HCT116 (cell line): ENCODE results near the gene CISTR. TPM values are rescaled to one million over a fixed set of nuclear protein-coding genes. Genes with fewer than 3 reads are reported as not detected.

Source experiments
- ATAC-seq: fragments of 200-7000 bp; cut with Tn5 transposase; 2 replicates; pipeline ENCODE4 v1.9.1; 2020; ENCODE audit warnings: mild to moderate bottlenecking, moderate library complexity
- BruUV-seq: library from RNA; stranded (reverse); fragments of 400-500 nt; replicated peaks from 2 replicates; lab custom pipeline; 2021; lab: Mats Ljungman, UMichigan
- CTCF ChIA-PET: fragments of 300-600 bp; sonication (Branson Sonifier 250); formaldehyde crosslinking; loops from one replicate; lab custom pipeline; 2021; ENCODE audit warnings: antibody characterized with exemption; lab: Charles Lee
- POLR2A ChIA-PET: fragments of 300-600, 350-600 bp; sonication (Branson Sonifier 250); formaldehyde crosslinking; loops from one replicate; lab custom pipeline; 2021; ENCODE audit warnings: antibody characterized with exemption; lab: Charles Lee
- RAD21 ChIA-PET, 2 experiments: fragments of 300-600 bp; sonication (Branson Sonifier 250); formaldehyde crosslinking; loops; one replicate each; lab custom pipeline; 2023; ENCODE audit warnings: low total read pairs in 2 of 2; ENCODE audit not compliant: uncharacterized antibody in 2 of 2, unreplicated experiment in 2 of 2, low non-redundant PET in 1 of 2; lab: Charles Lee
- DNase-seq: peaks from one replicate; pipeline ENCODE4 v3.0.0-alpha.2; 2010; ENCODE audit warnings: low read depth, low spot score
- H2AFZ ChIP-seq: fragments of 200-600 bp; shearing (Covaris generic), sonication (generic); 2 replicates; pipeline ENCODE4 v1.6.1; 2017; ENCODE audit warnings: low read depth, mixed run types, mixed read lengths, antibody characterized with exemption, low read length; ENCODE audit not compliant: poor library complexity, severe bottlenecking
- H3K27ac ChIP-seq: 2 replicates; pipeline ENCODE4 v1.5.1; 2012; ENCODE audit warnings: low read depth, low read length
- H3K27me3 ChIP-seq: fragments of 200-600 bp; sonication (generic); 2 replicates; pipeline ENCODE4 v1.6.1; 2016; ENCODE audit warnings: mixed run types, low read length, mixed read lengths; ENCODE audit not compliant: insufficient read depth
- H3K36me3 ChIP-seq, 2 experiments: fragments of 200-500 bp in 1 of 2; fragments of 200-600 bp in 1 of 2; sonication (Bioruptor generic) in 1 of 2; sonication (generic) in 1 of 2; 2 replicates each; pipeline versions ENCODE4 v1.5.1 to v1.6.1; 2014 to 2016; ENCODE audit warnings: low read length in 2 of 2, inconsistent platforms in 1 of 2, mixed read lengths in 1 of 2, mixed run types in 1 of 2; ENCODE audit not compliant: insufficient read depth in 2 of 2, control insufficient read depth in 1 of 2
- H3K4me1 ChIP-seq, 2 experiments: fragments of 200-600 bp in 1 of 2; sonication (generic) in 1 of 2; 2 replicates each; pipeline versions ENCODE4 v1.5.1 to v1.6.1; 2012 to 2017; ENCODE audit warnings: low read length in 2 of 2, inconsistent platforms in 1 of 2, mild to moderate bottlenecking in 1 of 2, mixed read lengths in 1 of 2, mixed run types in 1 of 2, moderate library complexity in 1 of 2; ENCODE audit not compliant: insufficient read depth in 2 of 2, control insufficient read depth in 1 of 2
- H3K4me2 ChIP-seq: fragments of 200-600 bp; sonication (generic); 2 replicates; pipeline ENCODE4 v1.6.1; 2017; ENCODE audit warnings: mixed run types, low read length, mixed read lengths
- H3K4me3 ChIP-seq, 2 experiments: fragments of 200-600 bp in 1 of 2; sonication (generic) in 1 of 2; replicated peaks in 1 of 2; 2 replicates each; pipeline ENCODE4 v1.5.1; 2011 to 2016; ENCODE audit warnings: low read length in 2 of 2, control low read depth in 1 of 2, low read depth in 1 of 2, mild to moderate bottlenecking in 1 of 2, mixed read lengths in 1 of 2, mixed run types in 1 of 2
- H3K79me2 ChIP-seq: fragments of 200-600 bp; sonication (generic); 2 replicates; pipeline ENCODE4 v1.6.1; 2017; ENCODE audit warnings: mild to moderate bottlenecking, mixed run types, low read length, moderate library complexity, mixed read lengths; ENCODE audit not compliant: insufficient read depth
- H3K9ac ChIP-seq: fragments of 200-600 bp; sonication (generic); 2 replicates; pipeline ENCODE4 v1.6.1; 2016; ENCODE audit warnings: low read length, mixed read lengths
- H3K9me2 ChIP-seq: fragments of 200-600 bp; sonication (generic), shearing (Covaris generic); 2 replicates; pipeline ENCODE4 v1.6.1; 2017; ENCODE audit warnings: mixed run types, mild to moderate bottlenecking, moderate library complexity; ENCODE audit not compliant: insufficient read depth
- H3K9me3 ChIP-seq, 2 experiments: fragments of 200-500 bp in 1 of 2; fragments of 200-600 bp in 1 of 2; sonication (Bioruptor generic) in 1 of 2; sonication (generic) in 1 of 2; 2 replicates each; pipeline ENCODE4 v1.6.1; 2014 to 2017; ENCODE audit warnings: low read length in 2 of 2, mixed read lengths in 2 of 2, inconsistent platforms in 1 of 2, low read depth in 1 of 2, mild to moderate bottlenecking in 1 of 2, mixed run types in 1 of 2, moderate library complexity in 1 of 2; ENCODE audit not compliant: control insufficient read depth in 1 of 2, insufficient read depth in 1 of 2
- H4K20me1 ChIP-seq: fragments of 200-600 bp; sonication (generic), shearing (Covaris generic); 2 replicates; pipeline ENCODE4 v1.6.1; 2017; ENCODE audit warnings: mixed run types, mild to moderate bottlenecking, moderate library complexity; ENCODE audit not compliant: insufficient read depth
- ATF3 ChIP-seq: IDR thresholded peaks from 2 replicates; pipeline ENCODE4 v1.6.1; 2012
- CBX3 ChIP-seq: IDR thresholded peaks from 2 replicates; pipeline ENCODE4 v1.6.1; 2012; ENCODE audit warnings: low read depth
- CEBPB ChIP-seq: IDR thresholded peaks from 2 replicates; pipeline ENCODE4 v1.6.1; 2012; ENCODE audit warnings: low read depth
- EGR1 ChIP-seq: IDR thresholded peaks from 2 replicates; pipeline ENCODE4 v1.6.1; 2012; ENCODE audit warnings: low read depth
- ELF1 ChIP-seq: IDR thresholded peaks from 2 replicates; pipeline ENCODE4 v1.6.1; 2012; ENCODE audit warnings: low read depth, borderline replicate concordance
- EZH2 ChIP-seq: fragments of 200-600 bp; sonication (generic); IDR thresholded peaks from 2 replicates; pipeline ENCODE4 v1.6.1; 2017; ENCODE audit warnings: antibody characterized with exemption, mixed run types
- FOSL1 ChIP-seq: IDR thresholded peaks from 2 replicates; pipeline ENCODE4 v1.6.1; 2012; ENCODE audit warnings: low read depth
- JUND ChIP-seq: IDR thresholded peaks from 2 replicates; pipeline ENCODE4 v1.6.1; 2012
- MAX ChIP-seq: IDR thresholded peaks from 2 replicates; pipeline ENCODE4 v1.6.1; 2012
- POLR2A ChIP-seq: IDR thresholded peaks from 2 replicates; pipeline ENCODE4 v1.7.0; 2011; ENCODE audit warnings: borderline replicate concordance; ENCODE audit not compliant: insufficient read depth, insufficient read length; ENCODE audit errors: extremely low read depth
- POLR2AphosphoS5 ChIP-seq: IDR thresholded peaks from 2 replicates; pipeline ENCODE4 v1.6.1; 2011; ENCODE audit warnings: mild to moderate bottlenecking, low read depth, low read length, moderate library complexity
- RAD21 ChIP-seq: IDR thresholded peaks from 2 replicates; pipeline ENCODE4 v1.6.1; 2012; ENCODE audit warnings: low read depth, mild to moderate bottlenecking
- REST ChIP-seq: IDR thresholded peaks from 2 replicates; pipeline ENCODE4 v1.6.1; 2012; ENCODE audit warnings: low read depth
- SIN3A ChIP-seq: IDR thresholded peaks from 2 replicates; pipeline ENCODE4 v1.6.1; 2012; ENCODE audit warnings: low read depth
- SP1 ChIP-seq: IDR thresholded peaks from 2 replicates; pipeline ENCODE4 v1.6.1; 2012; ENCODE audit warnings: low read depth
- TCF7L2 ChIP-seq: IDR thresholded peaks from 2 replicates; pipeline ENCODE4 v1.7.0; 2011; ENCODE audit warnings: borderline replicate concordance, inconsistent platforms; ENCODE audit not compliant: insufficient read depth, insufficient read length; ENCODE audit errors: extremely low read depth
- YY1 ChIP-seq: IDR thresholded peaks from 2 replicates; pipeline ENCODE4 v1.6.1; 2011; ENCODE audit warnings: low read length, low read depth, moderate library complexity, mild to moderate bottlenecking; ENCODE audit not compliant: insufficient replicate concordance; ENCODE audit errors: extremely low read depth
- ZBTB33 ChIP-seq: IDR thresholded peaks from 2 replicates; pipeline ENCODE4 v1.6.1; 2011; ENCODE audit warnings: mild to moderate bottlenecking, low read length, moderate library complexity; ENCODE audit not compliant: insufficient replicate concordance; ENCODE audit errors: extremely low read depth
- ZFX ChIP-seq: fragments of 450-650 bp; IDR thresholded peaks from 2 replicates; pipeline ENCODE4 v1.6.1; 2017
- ZNF274 ChIP-seq: fragments of 200-500 bp; sonication (Bioruptor generic); IDR thresholded peaks from 2 replicates; pipeline ENCODE4 v1.6.1; 2014; ENCODE audit warnings: mild to moderate bottlenecking, low read depth, low read length, inconsistent platforms
- intact Hi-C: fragments of 100-400 bp; cut with micrococcal nuclease; formaldehyde crosslinking; loops from 2 replicates; pipeline ENCODE4 v1.10.0; 2022
- total RNA-seq: library from RNA; stranded (reverse); gene quantifications from one replicate; pipeline ENCODE4 v1.2.1, GENCODE V29; 2021; ENCODE audit not compliant: unreplicated experiment

CISTR gene
- total RNA-seq, 1 experiment from 2014 or later, result not detected

GRCh38 chr12:53729644-53730043 lies 22.1 kb downstream of the CISTR start:
- no peaks in the 10 kb centered on the region for H3K79me2 ChIP-seq
- no peaks in the 10 kb centered on the region for H3K27me3 ChIP-seq
- H3K4me3 ChIP-seq, result no peak overlapping the region
- RAD21 ChIA-PET, result no interaction called here
- H3K27ac ChIP-seq, result no peak overlapping the region
- intact Hi-C loops, result no loop called here
- H3K9me3 ChIP-seq, result no peaks in the 10 kb centered on the region
- TF ChIP-seq CEBPB, result no peak
- no peak for TF ChIP-seq YY1
- TF ChIP-seq ZFX, result no peak
- no peak for TF ChIP-seq RAD21
- TF ChIP-seq POLR2AphosphoS5, result no peak
- no peak for TF ChIP-seq EZH2
- no peak for TF ChIP-seq MAX
- no peak for TF ChIP-seq ZNF274
- TF ChIP-seq TCF7L2, result no peak
- TF ChIP-seq ATF3, result no peak
- TF ChIP-seq JUND, result no peak
- TF ChIP-seq CBX3, result no peak
- TF ChIP-seq SP1, result no peak
- TF ChIP-seq REST, result no peak
- TF ChIP-seq SIN3A, result no peak
- TF ChIP-seq POLR2A, result no peak
- no peak for TF ChIP-seq ZBTB33
- TF ChIP-seq ELF1, result no peak
- no peak for TF ChIP-seq FOSL1
- no peak for TF ChIP-seq EGR1
- ATAC-seq (no peak), DNase-seq (no peak)
- H3K4me1 ChIP-seq, result peaks cover 10 to 25% of the 10 kb centered on the region in 2 experiments
- no peaks in the 10 kb centered on the region for H3K9me2 ChIP-seq
- no peak overlapping the region for H2AFZ ChIP-seq
- POLR2A ChIA-PET, result no interaction called here
- CTCF ChIA-PET, result interaction anchor here (1.1 to 1.8 kb wide), 2 partner anchors 17 to 27 kb away, joined by 3 to 5 read pairs; no protein-coding TSS in a partner anchor
- no peaks in the 10 kb centered on the region for H3K36me3 ChIP-seq
- BruUV-seq, result no TSS peak
- H3K4me2 ChIP-seq, result no peak overlapping the region
- no peaks in the 10 kb centered on the region for H4K20me1 ChIP-seq
- H3K9ac ChIP-seq, result no peak overlapping the region
